Measurements from ENCODE around the gene PSD4.
A peak's percentile ranks its signal among the peaks of the same experiment; 100 is the strongest.

PSD4 gene

GRCh38 chr2:113223813-113224212, 50.0 kb downstream of the PSD4 start:
- peaks cover 2% of the 10 kb centered on the region for H3K36me3 Mint-ChIP-seq
- no peak overlapping the region for H3K4me3 Mint-ChIP-seq
- no peak overlapping the region for H3K27ac Mint-ChIP-seq
- H3K4me1 Mint-ChIP-seq (ENCODE audit: low read depth), result peaks cover 9% of the 10 kb centered on the region
- no peaks in the 10 kb centered on the region for H3K27me3 Mint-ChIP-seq
- no peaks in the 10 kb centered on the region for H3K9me3 Mint-ChIP-seq (ENCODE audit: low read depth)

- peaks cover 2% of the 10 kb centered on the region for H3K36me3 Mint-ChIP-seq
- no peaks in the 10 kb centered on the region for H3K27me3 Mint-ChIP-seq
- H3K27ac Mint-ChIP-seq, result no peak overlapping the region
- no peak overlapping the region for H3K4me3 Mint-ChIP-seq
- H3K9me3 Mint-ChIP-seq (ENCODE audit: low read depth), result no peaks in the 10 kb centered on the region
- H3K4me1 Mint-ChIP-seq (ENCODE audit: low read depth), result peaks cover 9% of the 10 kb centered on the region
Measured at GRCh38 chr2:113224647-113225236, 51.0 kb downstream of the PSD4 start.

- Mint-ChIP-seq H3K4me1 (ENCODE audit: low read depth) (peaks cover 10% of the 10 kb centered on the region), H3K4me3 (no peak overlapping the region), H3K27ac (no peak overlapping the region), H3K27me3 (no peaks in the 10 kb centered on the region), H3K36me3 (peaks cover 2% of the 10 kb centered on the region), H3K9me3 (ENCODE audit: low read depth) (no peaks in the 10 kb centered on the region)
Measured at GRCh38 chr2:113225263-113226259, 51.8 kb downstream of the PSD4 start.

GRCh38 chr2:113226462-113226861, 52.7 kb downstream of the PSD4 start:
- no peaks in the 10 kb centered on the region for H3K9me3 Mint-ChIP-seq (ENCODE audit: low read depth)
- peaks cover 12% of the 10 kb centered on the region for H3K4me1 Mint-ChIP-seq (ENCODE audit: low read depth)
- H3K4me3 Mint-ChIP-seq, result no peak overlapping the region
- no peaks in the 10 kb centered on the region for H3K27me3 Mint-ChIP-seq
- H3K27ac Mint-ChIP-seq, result no peak overlapping the region
- peaks cover 2% of the 10 kb centered on the region for H3K36me3 Mint-ChIP-seq

- peaks cover 2% of the 10 kb centered on the region for H3K36me3 Mint-ChIP-seq
- H3K4me3 Mint-ChIP-seq, result no peak overlapping the region
- H3K9me3 Mint-ChIP-seq (ENCODE audit: low read depth), result no peaks in the 10 kb centered on the region
- no peaks in the 10 kb centered on the region for H3K27me3 Mint-ChIP-seq
- no peak overlapping the region for H3K27ac Mint-ChIP-seq
- peaks cover 12% of the 10 kb centered on the region for H3K4me1 Mint-ChIP-seq (ENCODE audit: low read depth)
Measured at GRCh38 chr2:113227290-113227689, 53.5 kb downstream of the PSD4 start.

- Mint-ChIP-seq H3K9me3 (ENCODE audit: low read depth) (no peaks in the 10 kb centered on the region), H3K27ac (no peak overlapping the region), H3K4me1 (ENCODE audit: low read depth) (peaks cover 12% of the 10 kb centered on the region), H3K36me3 (peaks cover 2% of the 10 kb centered on the region), H3K27me3 (no peaks in the 10 kb centered on the region), H3K4me3 (no peak overlapping the region)
Measured at GRCh38 chr2:113227698-113228097, 53.9 kb downstream of the PSD4 start.

- Mint-ChIP-seq H3K9me3 (ENCODE audit: low read depth) (no peaks in the 10 kb centered on the region), H3K36me3 (peaks cover 2% of the 10 kb centered on the region), H3K4me1 (ENCODE audit: low read depth) (peaks cover 12% of the 10 kb centered on the region), H3K4me3 (no peak overlapping the region), H3K27ac (no peak overlapping the region), H3K27me3 (no peaks in the 10 kb centered on the region)
Measured at GRCh38 chr2:113228351-113228750, 54.6 kb downstream of the PSD4 start.

GRCh38 chr2:113228991-113229716, 55.4 kb downstream of the PSD4 start:
- Mint-ChIP-seq H3K27ac (no peak overlapping the region), H3K9me3 (ENCODE audit: low read depth) (no peaks in the 10 kb centered on the region), H3K36me3 (peaks cover 2% of the 10 kb centered on the region), H3K4me3 (no peak overlapping the region), H3K27me3 (no peaks in the 10 kb centered on the region), H3K4me1 (ENCODE audit: low read depth) (peaks cover 12% of the 10 kb centered on the region)

- Mint-ChIP-seq H3K4me1 (ENCODE audit: low read depth) (peaks cover 13% of the 10 kb centered on the region), H3K27me3 (no peaks in the 10 kb centered on the region), H3K27ac (no peak overlapping the region), H3K36me3 (peaks cover 2% of the 10 kb centered on the region), H3K9me3 (ENCODE audit: low read depth) (no peaks in the 10 kb centered on the region), H3K4me3 (no peak overlapping the region)
Measured at GRCh38 chr2:113229795-113230194, 56.0 kb downstream of the PSD4 start.

GRCh38 chr2:113230531-113230930, 56.8 kb downstream of the PSD4 start:
- Mint-ChIP-seq H3K4me3 (no peak overlapping the region), H3K27ac (peak overlapping the region; percentile 24), H3K4me1 (ENCODE audit: low read depth) (peaks cover 17% of the 10 kb centered on the region), H3K9me3 (ENCODE audit: low read depth) (no peaks in the 10 kb centered on the region), H3K27me3 (no peaks in the 10 kb centered on the region), H3K36me3 (peaks cover 2% of the 10 kb centered on the region)

GRCh38 chr2:113231064-113231463, 57.3 kb downstream of the PSD4 start:
- H3K27me3 Mint-ChIP-seq, result no peaks in the 10 kb centered on the region
- peaks cover 17% of the 10 kb centered on the region for H3K4me1 Mint-ChIP-seq (ENCODE audit: low read depth)
- no peak overlapping the region for H3K4me3 Mint-ChIP-seq
- H3K9me3 Mint-ChIP-seq (ENCODE audit: low read depth), result no peaks in the 10 kb centered on the region
- no peak overlapping the region for H3K27ac Mint-ChIP-seq
- H3K36me3 Mint-ChIP-seq, result peaks cover 2% of the 10 kb centered on the region

GRCh38 chr2:113232123-113232522, 58.4 kb downstream of the PSD4 start:
- Mint-ChIP-seq H3K4me1 (ENCODE audit: low read depth) (peaks cover 22% of the 10 kb centered on the region), H3K36me3 (peaks cover 2% of the 10 kb centered on the region), H3K4me3 (no peak overlapping the region), H3K27ac (no peak overlapping the region), H3K27me3 (no peaks in the 10 kb centered on the region), H3K9me3 (ENCODE audit: low read depth) (no peaks in the 10 kb centered on the region)

GRCh38 chr2:113232740-113233139, 59.0 kb downstream of the PSD4 start:
- Mint-ChIP-seq H3K27ac (no peak overlapping the region), H3K27me3 (no peaks in the 10 kb centered on the region), H3K4me3 (no peak overlapping the region), H3K36me3 (peaks cover 3% of the 10 kb centered on the region), H3K4me1 (ENCODE audit: low read depth) (peaks cover 28% of the 10 kb centered on the region), H3K9me3 (ENCODE audit: low read depth) (no peaks in the 10 kb centered on the region)

- H3K9me3 Mint-ChIP-seq (ENCODE audit: low read depth), result no peaks in the 10 kb centered on the region
- no peak overlapping the region for H3K27ac Mint-ChIP-seq
- no peak overlapping the region for H3K4me3 Mint-ChIP-seq
- no peaks in the 10 kb centered on the region for H3K27me3 Mint-ChIP-seq
- peaks cover 3% of the 10 kb centered on the region for H3K36me3 Mint-ChIP-seq
- peaks cover 29% of the 10 kb centered on the region for H3K4me1 Mint-ChIP-seq (ENCODE audit: low read depth)
Measured at GRCh38 chr2:113233593-113234550, 60.1 kb downstream of the PSD4 start.

Data from activated naive CD8-positive, alpha-beta T cell (primary cell).